Measurements from ENCODE around the gene PLD6. TPM values are rescaled to one million over a fixed set of nuclear protein-coding genes. Genes with fewer than 3 reads are reported as not detected.

Gene PLD6
- total RNA-seq, 1 donor from 2014 or later, result 7.6 TPM

- ChIA-PET CTCF (no interaction called here), POLR2A (no interaction called here)
- Mint-ChIP-seq H3K4me3 (no peak overlapping the region), H3K27ac (peak overlapping the region; percentile 9), H3K36me3 (ENCODE audit: low read depth) (peaks cover 84% of the 10 kb centered on the region), H3K9me3 (no peaks in the 10 kb centered on the region), H3K4me1 (peaks cover 8% of the 10 kb centered on the region), H3K27me3 (no peaks in the 10 kb centered on the region)
- no peak for TF ChIP-seq CTCF (IDR thresholded peaks at IDR 0.05)
- intact Hi-C loops (cut with micrococcal nuclease), result no loop called here
- DNase-seq, result no peak
- no peak for ATAC-seq (ENCODE audit: low read depth)
Measured at GRCh38 chr17:17151541-17151940, 54.6 kb downstream of the PLD6 start.

- Mint-ChIP-seq H3K27ac (no peak overlapping the region), H3K9me3 (no peaks in the 10 kb centered on the region), H3K4me1 (peaks cover 8% of the 10 kb centered on the region), H3K36me3 (ENCODE audit: low read depth) (peaks cover 84% of the 10 kb centered on the region), H3K4me3 (no peak overlapping the region), H3K27me3 (no peaks in the 10 kb centered on the region)
- no peak for TF ChIP-seq CTCF (IDR thresholded peaks at IDR 0.05)
- intact Hi-C loops (cut with micrococcal nuclease), result no loop called here
- POLR2A ChIA-PET, result no interaction called here
- DNase-seq (no peak), ATAC-seq (ENCODE audit: low read depth) (no peak)
- CTCF ChIA-PET, result no interaction called here
Measured at GRCh38 chr17:17151055-17151454, 55.1 kb downstream of the PLD6 start.

Other genes with a start within 250 kb of the PLD6 start
- gene TNFRSF13B, start 234.2 kb downstream of the PLD6 start, total RNA-seq, result 316 and 342 TPM in 2 replicates
- 206 and 231 TPM in 2 replicates for gene MPRIP, start 163.9 kb downstream of the PLD6 start, total RNA-seq
- gene FLCN, start 30.8 kb upstream of the PLD6 start, total RNA-seq, result 54.5 and 62.3 TPM in 2 replicates
- 71.6 and 73.7 TPM in 2 replicates for gene COPS3, start 74.9 kb upstream of the PLD6 start, total RNA-seq
- gene NT5M, start 97.0 kb upstream of the PLD6 start, total RNA-seq, result 0.71 and 0.93 TPM in 2 replicates